A549 (cell line): ENCODE measurements around the gene RBKS. TPM values are rescaled to one million over a fixed set of nuclear protein-coding genes. Genes with fewer than 3 reads are reported as not detected.
"Not testable (repeated sequence)": the region's sequence is repeated elsewhere in the genome, so short reads cannot be mapped to it uniquely, and the experiment has no call there.

ENCODE experiments used
- ATAC-seq, 2 experiments: fragments of 200-7000 bp in 1 of 2; fragments of >200 bp in 1 of 2; cut with Nextera tagmentation in 1 of 2; cut with Tn5 transposase in 1 of 2; 3 replicates each; pipeline versions ENCODE4 v1.8.0 to v1.9.1; 2018 to 2020; ENCODE audit warnings: mild to moderate bottlenecking in 1 of 2, moderate library complexity in 1 of 2
- CTCF ChIA-PET: fragments of 300-600 bp; sonication (Branson Sonifier 250); formaldehyde crosslinking; extraction: SDS; loops from one replicate; lab custom pipeline; 2021; ENCODE audit warnings: antibody characterized with exemption, inconsistent platforms; lab: Yijun Ruan, JAX
- POLR2A ChIA-PET: fragments of 350-600 bp; formaldehyde crosslinking; extraction: SDS; loops from one replicate; lab custom pipeline; 2021; ENCODE audit warnings: antibody characterized with exemption, inconsistent platforms; lab: Yijun Ruan, JAX
- DNase-seq, 2 experiments: peaks; one replicate each; pipeline versions ENCODE4 v3.0.0 to v3.0.0-alpha.2; 2011 to 2016; ENCODE audit warnings: low read depth in 1 of 2, low spot score in 1 of 2
- FAIRE-seq: peaks from 2 replicates; lab custom pipeline; 2011; peaks lifted over from hg19 to GRCh38; lab: Jason Lieb, UNC
- H3K27ac ChIP-seq, 2 experiments: fragments of >200 bp; sonication (Bioruptor Twin); formaldehyde crosslinking; 3 replicates each; pipeline ENCODE4 v1.5.1; 2016 to 2017
- H3K4me1 ChIP-seq: fragments of >200 bp; sonication (Bioruptor Twin); formaldehyde crosslinking; 3 replicates; pipeline ENCODE4 v1.6.1; 2016
- H3K4me2 ChIP-seq: fragments of >200 bp; sonication (Bioruptor Twin); formaldehyde crosslinking; 3 replicates; pipeline ENCODE4 v1.6.1; 2016
- H3K4me3 ChIP-seq: fragments of >200 bp; sonication (Bioruptor Twin); formaldehyde crosslinking; 3 replicates; pipeline ENCODE4 v1.5.1; 2016
- H3K9me3 ChIP-seq: fragments of >200 bp; sonication (Bioruptor Twin); formaldehyde crosslinking; 3 replicates; pipeline ENCODE4 v1.6.1; 2016
- CEBPB ChIP-seq, 2 experiments: fragments of >200 bp in 1 of 2; sonication (Bioruptor Twin) in 1 of 2; formaldehyde crosslinking in 1 of 2; IDR thresholded peaks; 2 replicates each; pipeline ENCODE4 v1.6.1; 2012 to 2016
- CHD2 ChIP-seq: fragments of 150-350 bp; IDR thresholded peaks from 2 replicates; pipeline ENCODE4 v1.6.1; 2014; ENCODE audit warnings: low read length; ENCODE audit not compliant: partially characterized antibody
- EHF ChIP-seq: fragments of 250-450 bp; sonication (Bioruptor Pico); IDR thresholded peaks from 2 replicates; pipeline ENCODE4 v1.5.0; 2020; ENCODE audit warnings: mild to moderate bottlenecking
- FOSB ChIP-seq: fragments of 250-450 bp; sonication (Bioruptor Pico); IDR thresholded peaks from 2 replicates; pipeline ENCODE4 v1.5.0; 2020; ENCODE audit warnings: mild to moderate bottlenecking, moderate library complexity
- FOXS1 ChIP-seq: fragments of 250-450 bp; sonication (Bioruptor Pico); IDR thresholded peaks from 2 replicates; pipeline ENCODE4 v1.5.0; 2020; ENCODE audit warnings: mild to moderate bottlenecking, moderate library complexity
- HOXB5 ChIP-seq: fragments of 250-450 bp; sonication (Bioruptor Pico); IDR thresholded peaks from 2 replicates; pipeline ENCODE4 v1.5.0; 2020; ENCODE audit warnings: mild to moderate bottlenecking, moderate library complexity
- NPAS2 ChIP-seq: fragments of 250-450 bp; sonication (Bioruptor Pico); IDR thresholded peaks from 2 replicates; pipeline ENCODE4 v1.8.0; 2022; ENCODE audit warnings: mild to moderate bottlenecking, moderate library complexity, borderline replicate concordance
- RAD21 ChIP-seq, 2 experiments: fragments of >200 bp in 1 of 2; sonication (Bioruptor Twin) in 1 of 2; formaldehyde crosslinking in 1 of 2; IDR thresholded peaks in 1 of 2; conservative IDR thresholded peaks in 1 of 2; 2 replicates in 1 of 2; 3 replicates in 1 of 2; pipeline ENCODE4 v1.6.1; 2012 to 2018; ENCODE audit warnings: inconsistent platforms in 1 of 2
- RNF2 ChIP-seq: fragments of 200-600 bp; sonication (generic); IDR thresholded peaks from 2 replicates; pipeline ENCODE4 v1.6.1; 2016; ENCODE audit warnings: low read depth, mild to moderate bottlenecking, antibody characterized with exemption, moderate library complexity, borderline replicate concordance
- TP53 ChIP-seq: fragments of 250-450 bp; sonication (Bioruptor Pico); IDR thresholded peaks from 2 replicates; pipeline ENCODE4 v1.5.0; 2021; ENCODE audit warnings: mild to moderate bottlenecking, moderate library complexity
- WGBS: methylation state at CpG from one replicate; pipeline ENCODE4 v1.1.6; 2017; ENCODE audit errors: missing lambda C conversion rate; 5-methylcytosine and 5-hydroxymethylcytosine counted together
- polyA plus RNA-seq, 4 experiments: library from polyadenylated mRNA; depleted of rRNA in 3 of 4; stranded (reverse); fragments of >200 nt; fragmentation: RNase III in 1 of 4; extraction: RNeasy Plus Mini Kit Qiagen cat#74134 plus additional on column Dnase treatment in 1 of 4; gene quantifications; 2 replicates in 3 of 4; 3 replicates in 1 of 4; pipeline ENCODE4 v1.2.3, GENCODE V29; 2011 to 2017
- TF ChIP-seq, protein P1 (sequence below): fragments of >200 bp; sonication (Bioruptor Twin); formaldehyde crosslinking; IDR thresholded peaks from 2 replicates; pipeline ENCODE4 v1.6.1; 2016
- TF ChIP-seq, protein P2 (sequence below): fragments of 250-450 bp; sonication (Bioruptor Pico); IDR thresholded peaks from 2 replicates; pipeline ENCODE4 v1.5.0; 2020; ENCODE audit warnings: low read depth, mild to moderate bottlenecking, moderate library complexity
- TF ChIP-seq, protein P3 (sequence below): fragments of 150-350 bp; IDR thresholded peaks from 2 replicates; pipeline ENCODE4 v1.6.1; 2014; ENCODE audit warnings: low read depth, mild to moderate bottlenecking, low read length

Gene RBKS
- polyA plus RNA-seq, 2 of the 4 experiments (the other 2 are of a cell fraction): 7.6 to 8.5 TPM

DNA sequence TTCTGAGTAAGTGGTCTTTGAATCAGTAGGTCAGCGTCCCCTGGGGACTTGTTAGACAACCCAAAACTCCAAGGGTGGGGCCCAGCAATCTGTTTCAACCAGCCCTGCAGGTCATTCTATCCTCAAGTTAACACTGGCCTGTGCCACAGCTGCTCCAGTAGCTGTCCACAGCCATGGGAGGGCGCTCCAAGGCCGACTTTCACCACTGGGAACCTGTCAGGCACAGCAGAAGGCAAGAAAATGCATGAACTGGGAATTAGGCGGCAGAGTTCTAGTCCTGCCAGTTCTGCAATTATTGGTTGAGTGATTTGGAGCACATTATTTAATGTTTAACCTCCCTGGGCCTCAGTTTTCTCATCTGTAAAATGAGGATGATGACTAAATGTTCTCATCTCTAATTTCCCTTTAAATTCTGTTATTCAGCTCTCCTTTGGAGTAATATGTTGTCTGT lies 136.0 kb downstream of the RBKS start (continued):
- TF ChIP-seq, protein P1, sequence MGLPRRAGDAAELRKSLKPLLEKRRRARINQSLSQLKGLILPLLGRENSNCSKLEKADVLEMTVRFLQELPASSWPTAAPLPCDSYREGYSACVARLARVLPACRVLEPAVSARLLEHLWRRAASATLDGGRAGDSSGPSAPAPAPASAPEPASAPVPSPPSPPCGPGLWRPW: no peak
- peak; percentile 98 to 100 for TF ChIP-seq RAD21 (conservative IDR thresholded peaks at IDR 0.05 in 1 of 2, IDR thresholded peaks at IDR 0.05 in 1 of 2)
- no peak for TF ChIP-seq EHF (CRISPR knock-in tag)
- no peak for TF ChIP-seq TP53
- no peak for TF ChIP-seq FOXS1
- no peak for TF ChIP-seq HOXB5 (CRISPR knock-in tag)
- TF ChIP-seq NPAS2 (CRISPR knock-in tag): no peak

DNA sequence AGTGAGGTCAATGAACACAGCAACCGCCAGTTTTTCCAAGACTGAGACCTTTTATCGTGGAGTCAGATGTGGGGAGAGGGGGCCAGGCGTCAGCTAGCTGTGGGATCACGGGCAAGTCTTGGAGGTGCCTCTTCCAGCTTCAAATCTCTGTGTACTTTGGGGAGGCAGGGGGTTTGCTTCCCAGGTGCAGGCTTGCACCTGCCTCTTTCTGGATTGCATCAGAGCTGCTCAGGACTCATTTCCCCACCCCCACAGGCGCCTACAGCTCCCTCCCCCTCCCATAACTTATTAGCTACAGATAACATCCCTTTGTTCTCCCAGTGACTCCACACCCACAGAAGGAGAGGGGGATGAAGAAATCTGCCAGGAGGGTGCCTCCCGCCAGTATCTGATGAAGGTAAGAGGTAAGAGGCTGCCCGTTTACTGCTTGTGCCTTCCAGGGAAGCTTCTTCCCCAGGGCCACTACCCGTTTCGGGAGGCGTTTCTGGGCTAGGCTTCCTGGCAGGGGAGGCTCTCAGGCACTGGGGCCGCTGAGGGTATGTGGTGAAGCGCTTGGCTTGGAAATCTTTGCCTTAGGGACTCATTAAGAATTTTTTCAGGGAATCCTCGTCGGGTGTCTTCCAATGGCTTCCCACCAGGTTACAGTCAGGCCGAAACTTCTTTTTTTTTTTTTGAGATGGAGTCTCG lies 137.5 kb downstream of the RBKS start:
- ATAC-seq: no peak

DNA sequence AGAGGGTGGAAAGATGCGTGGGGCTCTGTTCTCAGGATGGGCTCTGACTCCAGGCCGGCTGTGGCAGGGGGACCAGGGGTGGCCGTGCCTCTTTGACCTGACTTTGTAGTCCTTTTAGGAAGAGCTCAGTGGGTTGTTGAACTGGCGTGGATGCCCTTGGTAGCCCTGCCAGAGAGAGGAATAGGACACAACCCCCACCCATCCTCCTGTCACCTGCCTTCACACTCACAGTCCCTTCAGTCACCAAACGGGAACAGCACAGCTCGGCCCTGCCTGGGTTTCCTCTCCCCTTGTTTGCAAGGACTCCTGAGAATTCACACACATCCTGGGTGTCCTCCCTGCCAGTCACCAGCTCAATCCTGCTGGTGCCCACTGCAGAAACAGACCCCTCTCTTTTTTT lies 138.8 kb downstream of the RBKS start:
- WGBS: 91% methylated on average over 6 of the region's 6 CpGs
- H3K4me3 ChIP-seq: no peak overlapping the region
- H3K27ac ChIP-seq: peak overlapping the region; percentile 74 to 82; a peak in 4 of 6 replicates
- H3K4me2 ChIP-seq: no peak overlapping the region
- no peak for DNase-seq
- TF ChIP-seq, protein P1: no peak
- TF ChIP-seq, protein P2, sequence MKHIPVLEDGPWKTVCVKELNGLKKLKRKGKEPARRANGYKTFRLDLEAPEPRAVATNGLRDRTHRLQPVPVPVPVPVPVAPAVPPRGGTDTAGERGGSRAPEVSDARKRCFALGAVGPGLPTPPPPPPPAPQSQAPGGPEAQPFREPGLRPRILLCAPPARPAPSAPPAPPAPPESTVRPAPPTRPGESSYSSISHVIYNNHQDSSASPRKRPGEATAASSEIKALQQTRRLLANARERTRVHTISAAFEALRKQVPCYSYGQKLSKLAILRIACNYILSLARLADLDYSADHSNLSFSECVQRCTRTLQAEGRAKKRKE (CRISPR knock-in tag): no peak
- no peak for TF ChIP-seq CHD2
- CTCF ChIA-PET: interaction anchor here (0.7 to 6.5 kb wide), 4 partner anchors 8 to 702 kb away, joined by 3 to 56 read pairs (median 4); no protein-coding TSS in a partner anchor
- peaks cover 15% of the 10 kb centered on the region; the same call in 2 of the 3 replicates for H3K9me3 ChIP-seq
- no peak for ATAC-seq
- POLR2A ChIA-PET: interaction anchor here (0.7 kb wide), 1 partner anchor 646 kb away, joined by 8 read pairs; no protein-coding TSS in a partner anchor
- H3K4me1 ChIP-seq: peaks cover 26% of the 10 kb centered on the region
- no peak for FAIRE-seq

More for the DNA sequence above, 137.5 kb downstream of the RBKS start:
- peak overlapping the region; percentile 4; the same call in 1 of the 3 replicates for H3K4me2 ChIP-seq
- ChIA-PET CTCF (interaction anchor here (0.7 to 6.5 kb wide), 15 partner anchors 10 to 814 kb away, joined by 3 to 56 read pairs (median 5); no protein-coding TSS in a partner anchor), POLR2A (interaction anchor here (0.6 kb wide), 2 partner anchors 664 to 666 kb away, joined by 4 to 5 read pairs; no protein-coding TSS in a partner anchor)
- H3K27ac ChIP-seq: peak overlapping the region; percentile 74 to 82; a peak in 5 of 6 replicates
- FAIRE-seq (no peak), DNase-seq (no peak)
- no peak for TF ChIP-seq FOSB (CRISPR knock-in tag)
- TF ChIP-seq, protein P3, sequence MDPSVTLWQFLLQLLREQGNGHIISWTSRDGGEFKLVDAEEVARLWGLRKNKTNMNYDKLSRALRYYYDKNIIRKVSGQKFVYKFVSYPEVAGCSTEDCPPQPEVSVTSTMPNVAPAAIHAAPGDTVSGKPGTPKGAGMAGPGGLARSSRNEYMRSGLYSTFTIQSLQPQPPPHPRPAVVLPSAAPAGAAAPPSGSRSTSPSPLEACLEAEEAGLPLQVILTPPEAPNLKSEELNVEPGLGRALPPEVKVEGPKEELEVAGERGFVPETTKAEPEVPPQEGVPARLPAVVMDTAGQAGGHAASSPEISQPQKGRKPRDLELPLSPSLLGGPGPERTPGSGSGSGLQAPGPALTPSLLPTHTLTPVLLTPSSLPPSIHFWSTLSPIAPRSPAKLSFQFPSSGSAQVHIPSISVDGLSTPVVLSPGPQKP: no peak
- TF ChIP-seq CEBPB (IDR thresholded peaks at IDR 0.05): 0 out of 4 replicates have a peak, but pooled peaks of 1 of the 2 experiments have one; percentile 35
- TF ChIP-seq RNF2: no peak
- peaks cover 26% of the 10 kb centered on the region for H3K4me1 ChIP-seq
- WGBS: 84% methylated on average over 16 of the region's 16 CpGs
- H3K9me3 ChIP-seq: peaks cover 15% of the 10 kb centered on the region; the same call in 2 of the 3 replicates
- no peak overlapping the region for H3K4me3 ChIP-seq

DNA sequence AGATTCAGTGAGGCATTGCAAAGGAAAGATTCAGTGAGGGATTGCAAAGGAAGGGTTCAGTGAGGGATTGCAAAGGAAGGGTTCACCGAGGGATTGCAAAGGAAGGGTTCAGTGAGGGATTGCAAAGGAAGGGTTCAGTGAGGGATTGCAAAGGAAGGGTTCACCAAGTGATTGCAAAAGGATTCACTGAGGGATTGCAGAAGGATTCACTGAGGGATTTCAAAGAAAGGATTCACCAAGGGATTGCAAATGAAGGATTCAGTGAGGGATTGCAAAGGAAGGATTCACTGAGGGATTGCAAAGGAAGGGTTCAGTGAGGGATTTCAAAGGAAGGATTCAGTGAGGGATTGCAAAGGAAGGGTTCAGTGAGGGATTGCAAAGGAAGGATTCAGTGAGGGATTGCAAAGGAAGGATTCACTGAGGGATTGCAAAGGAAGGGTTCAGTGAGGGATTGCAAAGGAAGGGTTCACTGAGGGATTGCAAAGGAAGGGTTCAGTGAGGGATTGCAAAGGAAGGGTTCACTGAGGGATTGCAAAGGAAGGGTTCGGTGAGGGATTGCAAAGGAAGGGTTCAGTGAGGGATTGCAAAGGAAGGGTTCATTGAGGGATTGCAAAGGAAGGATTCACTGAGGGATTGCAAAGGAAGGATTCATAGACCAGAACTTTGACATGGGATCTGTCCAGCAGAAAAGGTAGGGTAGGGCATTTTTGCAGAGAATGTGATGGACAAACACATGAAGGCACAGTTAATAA lies 141.2 kb downstream of the RBKS start:
- CTCF ChIA-PET: interaction anchor here (0.7 to 6.5 kb wide), 4 partner anchors 9 to 66 kb away, joined by 3 to 56 read pairs (median 3); no protein-coding TSS in a partner anchor
- DNase-seq, POLR2A ChIA-PET, H3K27ac ChIP-seq, ATAC-seq, H3K4me3 ChIP-seq, H3K4me2 ChIP-seq, FAIRE-seq: not testable (repeated sequence)
- Histone ChIP-seq H3K4me1 (peaks cover 15% of the 10 kb centered on the region), H3K9me3 (peaks cover 23% of the 10 kb centered on the region; the same call in 2 of the 3 replicates)
- 55% methylated on average over 2 of the region's 2 CpGs for WGBS
